SK-N-SH treated with all-trans-retinoic acid at 6 μM for 48 hours (cell line): ENCODE data around the gene SYNE1.
"Not testable (repeated sequence)": the region's sequence is repeated elsewhere in the genome, so short reads cannot be mapped to it uniquely, and the experiment has no call there.

ENCODE experiments used
- ATAC-seq: fragments of 200-7000 bp; cut with Tn5 transposase; 3 replicates; pipeline ENCODE4 v1.9.1; 2020; ENCODE audit warnings: mild to moderate bottlenecking, moderate library complexity
- BACH2 ChIP-seq: fragments of 250-450 bp; sonication (Bioruptor Pico); IDR thresholded peaks from 2 replicates; pipeline ENCODE4 v1.9.0; 2021; ENCODE audit warnings: mild to moderate bottlenecking, borderline replicate concordance
- CREB5 ChIP-seq: fragments of 250-450 bp; sonication (Bioruptor Pico); IDR thresholded peaks from 2 replicates; pipeline ENCODE4 v1.5.1; 2020; ENCODE audit warnings: low read depth, mild to moderate bottlenecking, moderate library complexity
- CSDC2 ChIP-seq: fragments of 250-450 bp; sonication (Bioruptor Pico); IDR thresholded peaks from 2 replicates; pipeline ENCODE4 v1.5.0; 2020; ENCODE audit warnings: mild to moderate bottlenecking, moderate library complexity
- CSRNP3 ChIP-seq: fragments of 250-450 bp; sonication (Bioruptor Pico); IDR thresholded peaks from 2 replicates; pipeline ENCODE4 v1.5.1; 2021; ENCODE audit warnings: mild to moderate bottlenecking, moderate library complexity
- ESRRG ChIP-seq: fragments of 250-450 bp; sonication (Bioruptor Pico); IDR thresholded peaks from 2 replicates; pipeline ENCODE4 v1.6.1; 2021; ENCODE audit warnings: mild to moderate bottlenecking
- GLIS3 ChIP-seq: fragments of 250-450 bp; sonication (Bioruptor Pico); IDR thresholded peaks from 2 replicates; pipeline ENCODE4 v1.5.0; 2020; ENCODE audit warnings: mild to moderate bottlenecking, moderate library complexity
- ISL1 ChIP-seq: fragments of 250-450 bp; sonication (Bioruptor Pico); IDR thresholded peaks from 2 replicates; pipeline ENCODE4 v2.1.2; 2022; ENCODE audit warnings: mild to moderate bottlenecking, moderate library complexity
- OSR1 ChIP-seq: fragments of 250-450 bp; sonication (Bioruptor Pico); IDR thresholded peaks from 2 replicates; pipeline ENCODE4 v1.8.0; 2022; ENCODE audit warnings: moderate library complexity, mild to moderate bottlenecking, inconsistent platforms
- POU6F1 ChIP-seq: fragments of 250-450 bp; sonication (Bioruptor Pico); IDR thresholded peaks from 2 replicates; pipeline ENCODE4 v1.8.0; 2021; ENCODE audit warnings: low read depth, mild to moderate bottlenecking, moderate library complexity, borderline replicate concordance
- PPARA ChIP-seq: fragments of 250-450 bp; sonication (Bioruptor Pico); IDR thresholded peaks from 2 replicates; pipeline ENCODE4 v1.5.0; 2020; ENCODE audit warnings: mild to moderate bottlenecking, borderline replicate concordance
- RARB ChIP-seq: fragments of 250-450 bp; sonication (Bioruptor Pico); IDR thresholded peaks from 2 replicates; pipeline ENCODE4 v1.8.0; 2021; ENCODE audit warnings: mild to moderate bottlenecking, moderate library complexity
- TCF4 ChIP-seq: fragments of 250-450 bp; sonication (Bioruptor Pico); IDR thresholded peaks from 2 replicates; pipeline ENCODE4 v1.8.0; 2021; ENCODE audit warnings: mild to moderate bottlenecking, moderate library complexity, borderline replicate concordance
- TSHZ2 ChIP-seq: fragments of 250-450 bp; sonication (Bioruptor Pico); IDR thresholded peaks from 2 replicates; pipeline ENCODE4 v1.5.0; 2020; ENCODE audit warnings: mild to moderate bottlenecking, moderate library complexity
- ZFP3 ChIP-seq: fragments of 250-450 bp; sonication (Bioruptor Pico); IDR thresholded peaks from 2 replicates; pipeline ENCODE4 v1.5.0; 2020; ENCODE audit warnings: mild to moderate bottlenecking, moderate library complexity
- ZFP30 ChIP-seq: fragments of 450-650 bp; formaldehyde crosslinking; IDR thresholded peaks from 2 replicates; pipeline ENCODE4 v1.5.0; 2022; ENCODE audit warnings: mild to moderate bottlenecking, moderate library complexity
- ZNF565 ChIP-seq: fragments of 450-650 bp; formaldehyde crosslinking; conservative IDR thresholded peaks from 2 replicates; pipeline ENCODE4 v1.5.0; 2020; ENCODE audit warnings: low read depth, mild to moderate bottlenecking, moderate library complexity
- ZNF8 ChIP-seq: fragments of 450-650 bp; formaldehyde crosslinking; IDR thresholded peaks from 2 replicates; pipeline ENCODE4 v1.5.0; 2020; ENCODE audit warnings: mild to moderate bottlenecking, moderate library complexity

SYNE1 gene

GRCh38 chr6:152529369-152529768, 107.8 kb downstream of the SYNE1 start:
- peak; percentile 47 for ATAC-seq
- no peak for TF ChIP-seq CREB5 (CRISPR knock-in tag)
- no peak for TF ChIP-seq ZFP3 (CRISPR knock-in tag)

GRCh38 chr6:152514120-152514519, 123.0 kb downstream of the SYNE1 start:
- ATAC-seq, result not testable (repeated sequence)

- no peak for ATAC-seq
- no peak for TF ChIP-seq ZFP30 (CRISPR knock-in tag)
- TF ChIP-seq ZNF565 (CRISPR knock-in tag), result no peak
- TF ChIP-seq CSRNP3, result no peak
- TF ChIP-seq POU6F1 (CRISPR knock-in tag), result no peak
- no peak for TF ChIP-seq TCF4 (CRISPR knock-in tag)
- no peak for TF ChIP-seq CSDC2 (CRISPR knock-in tag)
Observed at GRCh38 chr6:152509916-152510315, 127.2 kb downstream of the SYNE1 start.

- no peak for ATAC-seq
- TF ChIP-seq CSRNP3 (no peak), ZNF8 (no peak), TSHZ2 (CRISPR knock-in tag) (no peak), CSDC2 (CRISPR knock-in tag) (no peak), POU6F1 (CRISPR knock-in tag) (no peak), BACH2 (no peak), OSR1 (CRISPR knock-in tag) (no peak), RARB (CRISPR knock-in tag) (no peak), ESRRG (CRISPR knock-in tag) (no peak), GLIS3 (CRISPR knock-in tag) (no peak), TCF4 (CRISPR knock-in tag) (no peak)
Observed at GRCh38 chr6:152508477-152508876, 128.7 kb downstream of the SYNE1 start.

GRCh38 chr6:152503546-152503945, 133.6 kb downstream of the SYNE1 start:
- no peak for ATAC-seq
- no peak for TF ChIP-seq RARB (CRISPR knock-in tag)
- TF ChIP-seq ZNF8, result no peak
- TF ChIP-seq TSHZ2 (CRISPR knock-in tag), result no peak
- no peak for TF ChIP-seq OSR1 (CRISPR knock-in tag)
- no peak for TF ChIP-seq CREB5 (CRISPR knock-in tag)
- no peak for TF ChIP-seq ISL1
- no peak for TF ChIP-seq TCF4 (CRISPR knock-in tag)
- TF ChIP-seq GLIS3 (CRISPR knock-in tag), result no peak
- no peak for TF ChIP-seq PPARA (CRISPR knock-in tag)
